ENCODE data around the gene RPL28. TPM values are rescaled to one million over a fixed set of nuclear protein-coding genes. Genes with fewer than 3 reads are reported as not detected.
A peak's percentile ranks its signal among the peaks of the same experiment; 100 is the strongest.

The RPL28 gene
- total RNA-seq, 1 experiment from 2014 or later: 2,505 TPM

DNA sequence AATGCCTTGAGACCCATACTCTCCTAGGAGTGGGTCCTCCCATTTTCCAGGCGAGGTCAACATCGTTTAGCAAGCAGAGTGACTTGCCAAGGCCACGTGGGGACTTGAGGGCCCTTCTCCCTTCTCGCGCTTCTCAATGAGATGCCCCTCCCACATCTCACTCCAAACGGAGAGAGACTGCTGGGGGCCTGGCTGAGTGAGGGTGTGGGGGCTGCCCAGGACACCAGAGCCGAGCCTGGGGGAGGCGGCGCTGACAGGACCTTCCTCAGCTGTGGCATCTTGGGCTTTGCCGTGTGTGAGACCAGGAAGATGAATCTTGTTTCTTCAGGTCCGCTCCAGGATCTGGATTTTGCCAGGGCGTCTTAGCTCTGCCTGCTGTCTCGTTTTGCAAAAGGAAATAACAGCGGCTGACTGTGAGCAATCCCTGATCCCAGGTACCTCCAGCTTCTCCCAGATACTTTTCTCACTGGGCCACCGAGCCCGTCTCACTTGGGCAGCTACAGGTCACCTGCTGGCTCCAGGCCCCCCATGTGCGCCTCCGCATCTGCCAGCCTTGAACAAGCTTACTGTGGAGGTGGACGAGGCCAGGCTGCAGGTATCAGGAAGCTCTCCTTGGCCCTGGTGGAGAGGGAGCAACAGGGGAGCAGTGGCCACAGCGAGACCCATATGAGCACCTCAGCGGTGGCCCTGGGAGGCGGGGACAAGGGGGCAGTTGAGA, 37.3 kb upstream of the RPL28 start (continued):
- TF ChIP-seq, protein P1, sequence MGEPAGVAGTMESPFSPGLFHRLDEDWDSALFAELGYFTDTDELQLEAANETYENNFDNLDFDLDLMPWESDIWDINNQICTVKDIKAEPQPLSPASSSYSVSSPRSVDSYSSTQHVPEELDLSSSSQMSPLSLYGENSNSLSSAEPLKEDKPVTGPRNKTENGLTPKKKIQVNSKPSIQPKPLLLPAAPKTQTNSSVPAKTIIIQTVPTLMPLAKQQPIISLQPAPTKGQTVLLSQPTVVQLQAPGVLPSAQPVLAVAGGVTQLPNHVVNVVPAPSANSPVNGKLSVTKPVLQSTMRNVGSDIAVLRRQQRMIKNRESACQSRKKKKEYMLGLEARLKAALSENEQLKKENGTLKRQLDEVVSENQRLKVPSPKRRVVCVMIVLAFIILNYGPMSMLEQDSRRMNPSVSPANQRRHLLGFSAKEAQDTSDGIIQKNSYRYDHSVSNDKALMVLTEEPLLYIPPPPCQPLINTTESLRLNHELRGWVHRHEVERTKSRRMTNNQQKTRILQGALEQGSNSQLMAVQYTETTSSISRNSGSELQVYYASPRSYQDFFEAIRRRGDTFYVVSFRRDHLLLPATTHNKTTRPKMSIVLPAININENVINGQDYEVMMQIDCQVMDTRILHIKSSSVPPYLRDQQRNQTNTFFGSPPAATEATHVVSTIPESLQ (CRISPR knock-in tag; IDR thresholded peaks at IDR 0.05): no peak
- TF ChIP-seq, protein P2, sequence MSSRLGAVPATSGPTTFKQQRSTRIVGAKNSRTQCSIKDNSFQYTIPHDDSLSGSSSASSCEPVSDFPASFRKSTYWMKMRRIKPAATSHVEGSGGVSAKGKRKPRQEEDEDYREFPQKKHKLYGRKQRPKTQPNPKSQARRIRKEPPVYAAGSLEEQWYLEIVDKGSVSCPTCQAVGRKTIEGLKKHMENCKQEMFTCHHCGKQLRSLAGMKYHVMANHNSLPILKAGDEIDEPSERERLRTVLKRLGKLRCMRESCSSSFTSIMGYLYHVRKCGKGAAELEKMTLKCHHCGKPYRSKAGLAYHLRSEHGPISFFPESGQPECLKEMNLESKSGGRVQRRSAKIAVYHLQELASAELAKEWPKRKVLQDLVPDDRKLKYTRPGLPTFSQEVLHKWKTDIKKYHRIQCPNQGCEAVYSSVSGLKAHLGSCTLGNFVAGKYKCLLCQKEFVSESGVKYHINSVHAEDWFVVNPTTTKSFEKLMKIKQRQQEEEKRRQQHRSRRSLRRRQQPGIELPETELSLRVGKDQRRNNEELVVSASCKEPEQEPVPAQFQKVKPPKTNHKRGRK (CRISPR knock-in tag; IDR thresholded peaks at IDR 0.05; ENCODE audit: borderline replicate concordance): no peak
- TF ChIP-seq, protein P3, sequence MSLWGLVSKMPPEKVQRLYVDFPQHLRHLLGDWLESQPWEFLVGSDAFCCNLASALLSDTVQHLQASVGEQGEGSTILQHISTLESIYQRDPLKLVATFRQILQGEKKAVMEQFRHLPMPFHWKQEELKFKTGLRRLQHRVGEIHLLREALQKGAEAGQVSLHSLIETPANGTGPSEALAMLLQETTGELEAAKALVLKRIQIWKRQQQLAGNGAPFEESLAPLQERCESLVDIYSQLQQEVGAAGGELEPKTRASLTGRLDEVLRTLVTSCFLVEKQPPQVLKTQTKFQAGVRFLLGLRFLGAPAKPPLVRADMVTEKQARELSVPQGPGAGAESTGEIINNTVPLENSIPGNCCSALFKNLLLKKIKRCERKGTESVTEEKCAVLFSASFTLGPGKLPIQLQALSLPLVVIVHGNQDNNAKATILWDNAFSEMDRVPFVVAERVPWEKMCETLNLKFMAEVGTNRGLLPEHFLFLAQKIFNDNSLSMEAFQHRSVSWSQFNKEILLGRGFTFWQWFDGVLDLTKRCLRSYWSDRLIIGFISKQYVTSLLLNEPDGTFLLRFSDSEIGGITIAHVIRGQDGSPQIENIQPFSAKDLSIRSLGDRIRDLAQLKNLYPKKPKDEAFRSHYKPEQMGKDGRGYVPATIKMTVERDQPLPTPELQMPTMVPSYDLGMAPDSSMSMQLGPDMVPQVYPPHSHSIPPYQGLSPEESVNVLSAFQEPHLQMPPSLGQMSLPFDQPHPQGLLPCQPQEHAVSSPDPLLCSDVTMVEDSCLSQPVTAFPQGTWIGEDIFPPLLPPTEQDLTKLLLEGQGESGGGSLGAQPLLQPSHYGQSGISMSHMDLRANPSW (CRISPR knock-in tag; conservative IDR thresholded peaks at IDR 0.05; ENCODE audit: low read depth): no peak
- TF ChIP-seq SMAD3 (CRISPR knock-in tag; IDR thresholded peaks at IDR 0.05; ENCODE audit: borderline replicate concordance): no peak
- TF ChIP-seq, protein P4, sequence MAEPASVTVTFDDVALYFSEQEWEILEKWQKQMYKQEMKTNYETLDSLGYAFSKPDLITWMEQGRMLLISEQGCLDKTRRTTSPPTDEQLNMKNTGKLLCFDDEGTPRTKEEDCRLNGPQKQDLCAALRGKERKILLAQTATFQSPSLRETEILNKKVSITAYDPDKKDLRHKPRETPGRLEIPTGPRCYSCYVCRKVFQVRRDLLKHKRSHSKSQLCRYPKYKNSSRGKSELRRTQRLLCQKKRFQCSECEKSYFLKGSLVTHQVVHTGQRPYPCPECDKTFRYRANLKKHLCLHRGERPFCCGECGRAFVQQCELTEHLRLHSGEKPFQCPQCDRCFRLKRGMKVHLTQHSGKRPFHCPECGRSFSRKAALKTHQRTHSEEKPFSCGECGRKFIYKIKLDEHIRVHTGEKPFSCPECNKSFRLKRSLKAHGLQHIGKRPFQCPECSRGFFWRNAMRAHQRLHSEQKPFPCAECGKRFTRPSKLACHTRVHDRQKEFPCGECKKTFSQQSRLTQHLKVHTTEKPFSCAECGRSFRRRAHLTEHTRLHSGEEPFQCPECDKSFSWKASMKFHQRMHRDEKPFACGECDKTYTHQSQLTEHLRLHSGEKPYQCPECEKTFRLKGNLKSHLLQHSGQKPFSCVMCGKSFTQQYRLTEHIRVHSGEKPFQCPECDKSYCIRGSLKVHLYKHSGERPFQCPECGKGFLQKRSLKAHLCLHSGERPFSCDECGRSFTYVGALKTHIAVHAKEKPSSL (CRISPR knock-in tag; conservative IDR thresholded peaks at IDR 0.05): no peak
- TF ChIP-seq NFE2L1 (CRISPR knock-in tag; IDR thresholded peaks at IDR 0.05): no peak
- TF ChIP-seq, protein P5, sequence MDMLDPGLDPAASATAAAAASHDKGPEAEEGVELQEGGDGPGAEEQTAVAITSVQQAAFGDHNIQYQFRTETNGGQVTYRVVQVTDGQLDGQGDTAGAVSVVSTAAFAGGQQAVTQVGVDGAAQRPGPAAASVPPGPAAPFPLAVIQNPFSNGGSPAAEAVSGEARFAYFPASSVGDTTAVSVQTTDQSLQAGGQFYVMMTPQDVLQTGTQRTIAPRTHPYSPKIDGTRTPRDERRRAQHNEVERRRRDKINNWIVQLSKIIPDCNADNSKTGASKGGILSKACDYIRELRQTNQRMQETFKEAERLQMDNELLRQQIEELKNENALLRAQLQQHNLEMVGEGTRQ (CRISPR knock-in tag; IDR thresholded peaks at IDR 0.05): peak; percentile 19
- TF ChIP-seq CBFB (CRISPR knock-in tag; IDR thresholded peaks at IDR 0.05; ENCODE audit: low read depth): no peak
- TF ChIP-seq, protein P6, sequence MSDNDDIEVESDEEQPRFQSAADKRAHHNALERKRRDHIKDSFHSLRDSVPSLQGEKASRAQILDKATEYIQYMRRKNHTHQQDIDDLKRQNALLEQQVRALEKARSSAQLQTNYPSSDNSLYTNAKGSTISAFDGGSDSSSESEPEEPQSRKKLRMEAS (CRISPR knock-in tag; IDR thresholded peaks at IDR 0.05): peak; percentile 76

DNA sequence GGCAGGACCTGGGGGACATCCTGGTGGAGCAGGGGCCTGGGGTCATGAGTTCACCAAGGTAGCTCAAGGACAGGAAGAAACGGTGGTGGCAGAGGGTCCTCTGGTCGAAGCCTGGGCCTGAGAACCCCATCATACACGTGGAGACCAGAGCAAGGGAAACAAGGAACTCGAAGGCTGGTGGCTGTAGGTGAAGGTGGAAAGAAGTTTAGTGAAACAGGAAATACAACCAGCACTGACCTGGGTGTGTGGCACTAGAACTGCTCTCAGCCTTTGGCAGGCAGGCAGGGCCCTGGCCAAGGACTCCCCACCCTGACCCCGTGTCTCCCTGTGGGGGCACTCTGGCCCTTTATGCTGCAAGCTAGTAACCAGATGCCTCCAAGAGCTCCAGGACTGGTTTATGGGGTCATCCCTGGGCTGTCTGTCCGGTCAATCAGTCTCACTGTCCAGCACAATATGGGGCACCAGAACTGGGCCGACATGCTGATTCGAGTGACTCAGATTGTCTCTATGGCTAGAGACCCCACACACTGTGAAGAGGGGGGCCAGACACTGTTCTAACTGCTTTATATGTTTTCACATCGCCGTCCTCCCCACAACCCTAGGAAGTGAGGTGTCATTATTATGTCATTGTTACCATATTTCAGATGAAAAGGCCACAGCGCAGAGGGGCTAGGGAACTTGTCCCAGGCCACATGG, 35.0 kb upstream of the RPL28 start:
- CTCF ChIA-PET: interaction anchor here (1.4 to 3.4 kb wide), 2 partner anchors 12 to 210 kb away, joined by 4 to 30 read pairs; partner anchors contain the start of gene KMT5C
- POLR2A ChIA-PET: interaction anchor here (1.4 to 3.7 kb wide), 3 partner anchors 9 to 50 kb away, joined by 6 to 28 read pairs (median 8); partner anchors contain the start of gene KMT5C
- Mint-ChIP-seq H3K9me3 (no peaks in the 10 kb centered on the region), H3K27me3 (ENCODE audit: low read depth) (peaks cover 51% of the 10 kb centered on the region), H3K4me3 (no peak overlapping the region), H3K4me1 (peaks cover 51% of the 10 kb centered on the region), H3K36me3 (no peaks in the 10 kb centered on the region), H3K27ac (no peak overlapping the region)
- TF ChIP-seq ZBTB21 (CRISPR knock-in tag; IDR thresholded peaks at IDR 0.05; ENCODE audit: borderline replicate concordance) (no peak), NR3C1 (CRISPR knock-in tag; conservative IDR thresholded peaks at IDR 0.05; ENCODE audit: low read depth) (no peak), EMX1 (CRISPR knock-in tag; IDR thresholded peaks at IDR 0.05) (no peak)
- TF ChIP-seq, protein P5 (CRISPR knock-in tag; IDR thresholded peaks at IDR 0.05): no peak
- TF ChIP-seq, protein P4 (CRISPR knock-in tag; conservative IDR thresholded peaks at IDR 0.05): no peak
- ATAC-seq (no peak), DNase-seq (ENCODE audit: low spot score) (no peak)
